K562 (cell line): Measurements from ENCODE around the gene DCUN1D4. TPM values are rescaled to one million over a fixed set of nuclear protein-coding genes. Genes with fewer than 3 reads are reported as not detected.

ENCODE experiments used
- ATAC-seq: fragments of 200-7000 bp; cut with Tn5 transposase; 3 replicates; pipeline ENCODE4 v1.9.1; 2020; ENCODE audit warnings: moderate library complexity
- BruUV-seq: library from RNA; stranded (reverse); fragments of 400-500 nt; replicated peaks from 2 replicates; lab custom pipeline; 2021; lab: Mats Ljungman, UMichigan
- CTCF ChIA-PET: fragments of 300-600 bp; formaldehyde crosslinking; extraction: SDS; loops from one replicate; lab custom pipeline; 2021; ENCODE audit warnings: low intra/inter-chr PET ratio; lab: Yijun Ruan, JAX
- POLR2A ChIA-PET: fragments of 300-600, 350-650 bp; sonication (Branson Sonifier 250); formaldehyde crosslinking; extraction: SDS; loops from one replicate; lab custom pipeline; 2021; ENCODE audit warnings: antibody characterized with exemption, inconsistent platforms; lab: Yijun Ruan, JAX
- DNase-seq, 4 experiments: peaks; one replicate each; pipeline versions ENCODE4 v3.0.0 to v3.0.0-alpha.2; 2011 to 2018; ENCODE audit warnings: low spot score in 3 of 4, mixed read lengths in 3 of 4; ENCODE audit errors: extremely low read depth in 1 of 4
- FAIRE-seq: peaks from 2 replicates; lab custom pipeline; 2011; peaks lifted over from hg19 to GRCh38; lab: Jason Lieb, UNC
- H2AFZ ChIP-seq: 2 replicates; pipeline ENCODE4 v1.6.0; 2011; ENCODE audit warnings: low read depth, low read length, control low read depth, inconsistent platforms
- H3K27ac ChIP-seq: fragments of 200-600 bp; 3 replicates; pipeline ENCODE4 v1.8.0; 2011; ENCODE audit warnings: low read depth, mild to moderate bottlenecking, control low read depth, inconsistent platforms, low read length, moderate library complexity, mixed read lengths; ENCODE audit errors: extremely low read depth
- H3K27me3 ChIP-seq, 2 experiments: fragments of 300-600 bp in 1 of 2; 2 replicates in 1 of 2; 3 replicates in 1 of 2; pipeline versions ENCODE4 v1.6.0 to v1.8.0; 2011; ENCODE audit warnings: inconsistent platforms in 2 of 2, low read length in 2 of 2, mild to moderate bottlenecking in 1 of 2, mixed read lengths in 1 of 2, moderate library complexity in 1 of 2; ENCODE audit not compliant: control insufficient read depth in 2 of 2, insufficient read depth in 2 of 2
- H3K36me3 ChIP-seq: fragments of 300-600 bp; 3 replicates; pipeline ENCODE4 v1.8.0; 2011; ENCODE audit warnings: mild to moderate bottlenecking, low read length, inconsistent platforms; ENCODE audit not compliant: control insufficient read depth, insufficient read depth
- H3K4me1 ChIP-seq, 2 experiments: fragments of 200-600 bp in 1 of 2; replicated peaks in 1 of 2; 2 replicates in 1 of 2; 3 replicates in 1 of 2; pipeline versions ENCODE4 v1.5.1 to v1.8.0; 2011; ENCODE audit warnings: inconsistent platforms in 2 of 2, low read length in 2 of 2, mild to moderate bottlenecking in 1 of 2, mixed read lengths in 1 of 2, moderate library complexity in 1 of 2; ENCODE audit not compliant: control insufficient read depth in 2 of 2, insufficient read depth in 2 of 2
- H3K4me2 ChIP-seq: 2 replicates; pipeline ENCODE4 v1.6.1; 2011; ENCODE audit warnings: low read length, control low read depth, inconsistent platforms, mixed read lengths; ENCODE audit not compliant: insufficient read depth
- H3K4me3 ChIP-seq: fragments of 200-600 bp; sonication (generic), shearing (Covaris generic); 2 replicates; pipeline ENCODE4 v1.5.1; 2016; ENCODE audit warnings: control low read depth, inconsistent platforms
- H3K79me2 ChIP-seq: fragments of 200-600 bp; 3 replicates; pipeline ENCODE4 v1.8.0; 2011; ENCODE audit warnings: low read length, inconsistent platforms; ENCODE audit not compliant: control insufficient read depth, insufficient read depth
- H3K9ac ChIP-seq, 2 experiments: 2 replicates each; pipeline versions ENCODE4 v1.6.0 to v1.6.1; 2011; ENCODE audit warnings: low read depth in 2 of 2, low read length in 2 of 2, control low read depth in 1 of 2, inconsistent platforms in 1 of 2, mild to moderate bottlenecking in 1 of 2, mixed read lengths in 1 of 2; ENCODE audit not compliant: insufficient read depth in 1 of 2
- H3K9me1 ChIP-seq: one replicate; pipeline ENCODE4 v1.6.0; 2011; ENCODE audit warnings: inconsistent platforms, mild to moderate bottlenecking, low read length, moderate library complexity; ENCODE audit not compliant: control insufficient read depth, insufficient read depth
- H3K9me3 ChIP-seq: replicated peaks from 2 replicates; pipeline ENCODE4 v1.5.1; 2011; ENCODE audit warnings: low read depth, low read length, inconsistent platforms; ENCODE audit not compliant: control insufficient read depth, insufficient read depth
- H4K20me1 ChIP-seq: replicated peaks from 2 replicates; pipeline ENCODE4 v1.6.1; 2011; ENCODE audit warnings: low read length, inconsistent platforms, mixed read lengths; ENCODE audit not compliant: control insufficient read depth, insufficient read depth
- CBX3 ChIP-seq, 2 experiments: IDR thresholded peaks; 1 replicate in 1 of 2; 2 replicates in 1 of 2; pipeline ENCODE4 v1.6.1; 2012; ENCODE audit warnings: inconsistent platforms in 2 of 2, low read length in 2 of 2, borderline replicate concordance in 1 of 2, control low read depth in 1 of 2
- CHCHD3 ChIP-seq: fragments of 250-450 bp; sonication (Bioruptor Pico); IDR thresholded peaks from 2 replicates; pipeline ENCODE4 v2.1.2; 2022; ENCODE audit warnings: mild to moderate bottlenecking
- CSDE1 ChIP-seq, 2 experiments: fragments of 450-650 bp; IDR thresholded peaks; 2 replicates each; pipeline ENCODE4 v1.6.1; 2016; ENCODE audit warnings: mild to moderate bottlenecking in 1 of 2
- HDAC1 ChIP-seq, 2 experiments: fragments of 450-650 bp; IDR thresholded peaks; 2 replicates each; pipeline ENCODE4 v1.6.1; 2016 to 2017; ENCODE audit warnings: inconsistent platforms in 1 of 2, mild to moderate bottlenecking in 1 of 2, moderate library complexity in 1 of 2
- IFI16 ChIP-seq: fragments of 250-450 bp; sonication (Bioruptor Pico); IDR thresholded peaks from 2 replicates; pipeline ENCODE4 v2.1.2; 2022; ENCODE audit warnings: mild to moderate bottlenecking, inconsistent platforms
- KDM5B ChIP-seq: fragments of 200-600 bp; sonication (generic); IDR thresholded peaks from 2 replicates; pipeline ENCODE4 v1.6.1; 2012; ENCODE audit warnings: low read depth, mild to moderate bottlenecking, moderate library complexity, low read length, control low read depth, inconsistent platforms; ENCODE audit not compliant: insufficient replicate concordance
- KHSRP ChIP-seq: fragments of 450-650 bp; IDR thresholded peaks from 2 replicates; pipeline ENCODE4 v1.6.1; 2017
- MAFK ChIP-seq: IDR thresholded peaks from 2 replicates; pipeline ENCODE4 v1.6.1; 2011; ENCODE audit warnings: low read length, improper control_type of control experiment
- NFIX ChIP-seq: fragments of 250-450 bp; sonication (Bioruptor Pico); IDR thresholded peaks from 2 replicates; pipeline ENCODE4 v1.4.0; 2020; ENCODE audit warnings: low read depth, mild to moderate bottlenecking, moderate library complexity
- NFYB ChIP-seq: IDR thresholded peaks from 2 replicates; pipeline ENCODE4 v1.6.1; 2011; ENCODE audit warnings: mild to moderate bottlenecking, moderate library complexity; ENCODE audit not compliant: insufficient read length; ENCODE audit errors: extremely low read depth
- RBM34 ChIP-seq: fragments of 200-400 bp; formaldehyde crosslinking; IDR thresholded peaks from 2 replicates; pipeline ENCODE4 v1.6.1; 2018; ENCODE audit warnings: low read length, borderline replicate concordance; ENCODE audit not compliant: insufficient read depth
- ZBTB8A ChIP-seq: fragments of 450-650 bp; IDR thresholded peaks from 2 replicates; pipeline ENCODE4 v1.6.1; 2018; ENCODE audit warnings: mild to moderate bottlenecking, moderate library complexity; ENCODE audit not compliant: partially characterized antibody
- ZFPM2 ChIP-seq: fragments of 250-450 bp; sonication (Bioruptor Pico); IDR thresholded peaks from 2 replicates; pipeline ENCODE4 v1.5.1; 2022; ENCODE audit warnings: mild to moderate bottlenecking
- ZNF12 ChIP-seq: sonication (generic); formaldehyde crosslinking; IDR thresholded peaks from 2 replicates; pipeline ENCODE4 v1.4.0; 2020; ENCODE audit warnings: mild to moderate bottlenecking, missing genetic modification reagents
- ZNF449 ChIP-seq: fragments of 250-450 bp; sonication (Bioruptor Pico); IDR thresholded peaks from 2 replicates; pipeline ENCODE4 v1.8.0; 2022; ENCODE audit warnings: moderate library complexity, mild to moderate bottlenecking, inconsistent platforms
- WGBS: fragments of 100-300 bp; shearing (Covaris generic); methylation state at CpG from one replicate; pipeline ENCODE4 v1.1.6; 2016; ENCODE audit warnings: low coverage, mixed read lengths; ENCODE audit not compliant: insufficient coverage; ENCODE audit errors: missing lambda C conversion rate; 5-methylcytosine and 5-hydroxymethylcytosine counted together
- in situ Hi-C: fragments of 300-500 bp; cut with MboI; formaldehyde crosslinking; loops from 4 replicates; pipeline ENCODE4 v1.15.0; 2018; ENCODE audit warnings: inconsistent platforms, mixed read lengths
- intact Hi-C: fragments of 100-400 bp; cut with micrococcal nuclease; formaldehyde crosslinking; loops from 2 replicates; pipeline ENCODE4 v1.14.2; 2022
- polyA plus RNA-seq, 8 experiments: library from polyadenylated mRNA; depleted of rRNA in 4 of 8; stranded (reverse) in 5 of 8; unstranded in 3 of 8; fragments of >200 nt; fragmentation: Nextera tagmentation in 2 of 8; fragmentation: Illumina TruSeq in 1 of 8; extraction: Ambion mirVana in 2 of 8; extraction: Trizol in 1 of 8; gene quantifications; 2 replicates each; pipeline versions ENCODE4 v1.2.1 to v1.2.3, GENCODE V29; 2011 to 2014; ENCODE audit warnings: inconsistent platforms in 1 of 8, missing spikeins in 1 of 8
- total RNA-seq, 7 experiments: library from RNA; depleted of rRNA in 6 of 7; stranded (reverse); fragments of >200 nt in 6 of 7; fragmentation: Illumina TruSeq in 2 of 7; extraction: Trizol in 2 of 7; gene quantifications; 2 replicates each; pipeline versions ENCODE4 v1.2.1 to v1.2.3, GENCODE V29; 2011 to 2021; ENCODE audit warnings: low replicate concordance in 1 of 7
- TF ChIP-seq, protein P1 (sequence below): fragments of 450-650 bp; IDR thresholded peaks from 2 replicates; pipeline ENCODE4 v1.6.1; 2017; ENCODE audit warnings: antibody characterized with exemption, mild to moderate bottlenecking
- TF ChIP-seq, protein P2 (sequence below): sonication (generic); formaldehyde crosslinking; IDR thresholded peaks from 2 replicates; pipeline ENCODE4 v1.8.0; 2022; ENCODE audit warnings: mild to moderate bottlenecking, missing genetic modification reagents

The DCUN1D4 gene
- total and polyA plus RNA-seq, 9 of the 15 experiments (the other 6 are each of a cell fraction or from before 2014, with no cell fraction given) = 15.1 to 73.5 (median 23.0) TPM

DNA sequence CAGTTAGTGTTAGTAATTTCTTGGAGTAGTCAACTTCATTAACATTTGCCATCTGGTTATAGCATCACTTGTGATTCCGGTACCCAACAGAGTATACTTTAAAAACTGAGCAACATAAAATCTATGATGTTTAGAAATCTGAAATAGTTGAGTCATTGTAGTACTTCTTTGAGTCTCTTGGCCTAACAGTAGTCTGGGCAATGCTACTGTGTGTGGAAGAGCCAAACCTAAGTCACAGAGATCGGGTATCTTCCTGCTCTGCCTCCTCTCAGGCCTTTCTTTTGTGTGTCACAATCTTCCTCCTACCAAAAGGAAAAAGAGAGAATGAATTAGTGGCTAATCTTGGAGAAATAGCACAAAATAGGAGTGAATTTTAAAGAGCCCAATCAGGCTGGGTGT lies 25.5 kb downstream of the DCUN1D4 start:
- BruUV-seq = no TSS peak
- POLR2A ChIA-PET = no interaction called here
- Histone ChIP-seq H3K9me1 (no peaks in the 10 kb centered on the region), H3K4me3 (no peak overlapping the region), H3K4me2 (no peak overlapping the region), H3K9me3 (no peaks in the 10 kb centered on the region), H3K79me2 (no peaks in the 10 kb centered on the region), H3K36me3 (peaks cover 87% of the 10 kb centered on the region), H4K20me1 (no peaks in the 10 kb centered on the region; the same call in 1 of the 2 replicates), H3K9ac (no peak overlapping the region), H3K4me1 (peaks cover 0 to 6% of the 10 kb centered on the region in 2 experiments; a peak in 1 of 5 replicates), H2AFZ (no peak overlapping the region), H3K27me3 (no peaks in the 10 kb centered on the region), H3K27ac (no peak overlapping the region)
- 95% methylated on average over 2 of the region's 2 CpGs for WGBS
- intact Hi-C loops = no loop called here
- DNase-seq (no peak), ATAC-seq (no peak), FAIRE-seq (no peak)
- CTCF ChIA-PET = no interaction called here
- in situ Hi-C loops = no loop called here
- TF ChIP-seq ZBTB8A (no peak), RBM34 (no peak), CBX3 (IDR thresholded peaks at IDR 0.05; ENCODE audit: borderline replicate concordance in 1 of 2, low read length in 2 of 2) (no peak), NFYB (no peak), MAFK (no peak), ZFPM2 (CRISPR knock-in tag) (no peak), ZNF449 (CRISPR knock-in tag) (no peak), KDM5B (no peak), NFIX (no peak), KHSRP (no peak), ZNF12 (no peak), CSDE1 (IDR thresholded peaks at IDR 0.05) (no peak), CHCHD3 (CRISPR knock-in tag) (no peak), IFI16 (CRISPR knock-in tag) (no peak), HDAC1 (IDR thresholded peaks at IDR 0.05) (no peak)
- TF ChIP-seq, protein P1, sequence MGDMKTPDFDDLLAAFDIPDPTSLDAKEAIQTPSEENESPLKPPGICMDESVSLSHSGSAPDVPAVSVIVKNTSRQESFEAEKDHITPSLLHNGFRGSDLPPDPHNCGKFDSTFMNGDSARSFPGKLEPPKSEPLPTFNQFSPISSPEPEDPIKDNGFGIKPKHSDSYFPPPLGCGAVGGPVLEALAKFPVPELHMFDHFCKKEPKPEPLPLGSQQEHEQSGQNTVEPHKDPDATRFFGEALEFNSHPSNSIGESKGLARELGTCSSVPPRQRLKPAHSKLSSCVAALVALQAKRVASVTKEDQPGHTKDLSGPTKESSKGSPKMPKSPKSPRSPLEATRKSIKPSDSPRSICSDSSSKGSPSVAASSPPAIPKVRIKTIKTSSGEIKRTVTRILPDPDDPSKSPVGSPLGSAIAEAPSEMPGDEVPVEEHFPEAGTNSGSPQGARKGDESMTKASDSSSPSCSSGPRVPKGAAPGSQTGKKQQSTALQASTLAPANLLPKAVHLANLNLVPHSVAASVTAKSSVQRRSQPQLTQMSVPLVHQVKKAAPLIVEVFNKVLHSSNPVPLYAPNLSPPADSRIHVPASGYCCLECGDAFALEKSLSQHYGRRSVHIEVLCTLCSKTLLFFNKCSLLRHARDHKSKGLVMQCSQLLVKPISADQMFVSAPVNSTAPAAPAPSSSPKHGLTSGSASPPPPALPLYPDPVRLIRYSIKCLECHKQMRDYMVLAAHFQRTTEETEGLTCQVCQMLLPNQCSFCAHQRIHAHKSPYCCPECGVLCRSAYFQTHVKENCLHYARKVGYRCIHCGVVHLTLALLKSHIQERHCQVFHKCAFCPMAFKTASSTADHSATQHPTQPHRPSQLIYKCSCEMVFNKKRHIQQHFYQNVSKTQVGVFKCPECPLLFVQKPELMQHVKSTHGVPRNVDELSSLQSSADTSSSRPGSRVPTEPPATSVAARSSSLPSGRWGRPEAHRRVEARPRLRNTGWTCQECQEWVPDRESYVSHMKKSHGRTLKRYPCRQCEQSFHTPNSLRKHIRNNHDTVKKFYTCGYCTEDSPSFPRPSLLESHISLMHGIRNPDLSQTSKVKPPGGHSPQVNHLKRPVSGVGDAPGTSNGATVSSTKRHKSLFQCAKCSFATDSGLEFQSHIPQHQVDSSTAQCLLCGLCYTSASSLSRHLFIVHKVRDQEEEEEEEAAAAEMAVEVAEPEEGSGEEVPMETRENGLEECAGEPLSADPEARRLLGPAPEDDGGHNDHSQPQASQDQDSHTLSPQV = no peak
- TF ChIP-seq, protein P2, sequence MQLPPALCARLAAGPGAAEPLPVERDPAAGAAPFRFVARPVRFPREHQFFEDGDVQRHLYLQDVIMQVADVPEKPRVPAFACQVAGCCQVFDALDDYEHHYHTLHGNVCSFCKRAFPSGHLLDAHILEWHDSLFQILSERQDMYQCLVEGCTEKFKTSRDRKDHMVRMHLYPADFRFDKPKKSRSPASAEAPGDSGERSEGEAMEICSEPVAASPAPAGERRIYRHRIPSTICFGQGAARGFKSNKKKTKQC = no peak
